ENCODE data around the gene PTHLH.

DNA sequence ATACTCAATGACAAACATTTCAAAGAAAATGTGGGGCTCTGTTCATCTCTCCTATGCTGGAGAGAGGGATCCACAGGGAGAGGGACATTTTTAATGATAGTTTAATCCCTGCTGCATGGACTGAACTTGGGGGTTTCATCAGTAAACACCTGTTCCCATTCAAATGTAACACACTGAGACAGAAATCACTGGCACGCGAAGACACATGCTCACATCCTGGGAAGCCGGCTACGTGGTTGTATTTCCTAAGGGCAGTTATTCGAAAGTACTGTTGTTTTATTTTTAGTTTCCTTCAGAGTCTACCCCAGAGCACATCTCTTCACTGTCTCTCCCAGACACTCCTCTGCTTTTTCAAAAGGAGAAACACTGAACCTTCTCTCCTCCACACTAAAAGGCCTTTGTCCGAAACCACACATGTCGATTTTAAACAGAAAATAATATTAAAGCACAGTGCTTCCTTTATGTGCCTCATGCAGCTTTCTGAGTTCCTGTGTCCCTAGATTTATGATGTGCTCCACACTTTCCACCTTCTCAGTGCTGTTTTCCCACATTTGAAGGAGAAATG lies 52.8 kb downstream of the PTHLH start:
- TF ChIP-seq CTCF (IDR thresholded peaks at IDR 0.05 in 4 of 5, conservative IDR thresholded peaks at IDR 0.05 in 1 of 5) (no peak), POLR2A (IDR thresholded peaks at IDR 0.05) (no peak)
